K562 (cell line): ENCODE results near the gene CIAO3. TPM values are rescaled to one million over a fixed set of nuclear protein-coding genes. Genes with fewer than 3 reads are reported as not detected.
A peak's percentile ranks its signal among the peaks of the same experiment; 100 is the strongest.

Experiments
- BDP1 ChIP-seq: IDR thresholded peaks from 3 replicates; pipeline ENCODE4 v1.6.1; 2011; ENCODE audit not compliant: insufficient read length, insufficient read depth
- BMI1 ChIP-seq: fragments of 150-350 bp; IDR thresholded peaks from 2 replicates; pipeline ENCODE4 v1.6.1; 2014; ENCODE audit warnings: low read length
- CREB1 ChIP-seq, 2 experiments: sonication (generic) in 1 of 2; formaldehyde crosslinking in 1 of 2; IDR thresholded peaks; 2 replicates each; pipeline versions ENCODE4 v1.6.1 to v1.8.0; 2012 to 2022; ENCODE audit warnings: inconsistent platforms in 1 of 2, mild to moderate bottlenecking in 1 of 2, missing genetic modification reagents in 1 of 2, moderate library complexity in 1 of 2
- E2F3 ChIP-seq: fragments of 250-450 bp; sonication (Bioruptor Pico); IDR thresholded peaks from 2 replicates; pipeline ENCODE4 v1.4.0; 2020; ENCODE audit warnings: mild to moderate bottlenecking
- ETS1 ChIP-seq: conservative IDR thresholded peaks from 2 replicates; pipeline ENCODE4 v1.6.1; 2011; ENCODE audit warnings: low read depth, mild to moderate bottlenecking, low read length; ENCODE audit not compliant: control insufficient read depth
- FOXM1 ChIP-seq, 2 experiments: fragments of 450-650 bp in 1 of 2; sonication (generic) in 1 of 2; formaldehyde crosslinking in 1 of 2; IDR thresholded peaks; 2 replicates each; pipeline versions ENCODE4 v1.6.1 to v1.9.0; 2017 to 2022; ENCODE audit warnings: low read depth in 2 of 2, mild to moderate bottlenecking in 2 of 2, missing genetic modification reagents in 1 of 2, moderate library complexity in 1 of 2
- KLF13 ChIP-seq: fragments of 450-650 bp; IDR thresholded peaks from 2 replicates; pipeline ENCODE4 v1.6.1; 2016; ENCODE audit warnings: missing genetic modification characterization, low read depth, mild to moderate bottlenecking, missing compliant biosample characterization, moderate library complexity, borderline replicate concordance
- MEIS2 ChIP-seq: fragments of 450-650 bp; IDR thresholded peaks from 2 replicates; pipeline ENCODE4 v1.6.1; 2014; ENCODE audit warnings: mild to moderate bottlenecking; ENCODE audit not compliant: partially characterized antibody
- NR2C1 ChIP-seq, 2 experiments: fragments of 450-650 bp; IDR thresholded peaks; 2 replicates each; pipeline ENCODE4 v1.6.1; 2017; ENCODE audit warnings: mild to moderate bottlenecking in 2 of 2, antibody characterized with exemption in 1 of 2, inconsistent platforms in 1 of 2, missing compliant biosample characterization in 1 of 2, missing genetic modification characterization in 1 of 2
- NR2C2 ChIP-seq, 2 experiments: fragments of 200-800 bp in 1 of 2; sonication (Bioruptor generic) in 1 of 2; sonication (generic) in 1 of 2; formaldehyde crosslinking in 1 of 2; IDR thresholded peaks; 2 replicates each; pipeline versions ENCODE4 v1.6.1 to v1.8.0; 2016 to 2022; ENCODE audit warnings: mild to moderate bottlenecking in 1 of 2, missing compliant biosample characterization in 1 of 2, missing genetic modification characterization in 1 of 2, missing genetic modification reagents in 1 of 2
- TAF7 ChIP-seq: fragments of 450-650 bp; IDR thresholded peaks from 2 replicates; pipeline ENCODE4 v1.6.1; 2016; ENCODE audit warnings: missing genetic modification characterization, missing compliant biosample characterization
- ZNF583 ChIP-seq: fragments of 250-450 bp; sonication (Bioruptor Pico); IDR thresholded peaks from 2 replicates; pipeline ENCODE4 v1.4.0; 2020
- polyA plus RNA-seq, 8 experiments: library from polyadenylated mRNA; depleted of rRNA in 4 of 8; stranded (reverse) in 5 of 8; unstranded in 3 of 8; fragments of >200 nt; fragmentation: Nextera tagmentation in 2 of 8; fragmentation: Illumina TruSeq in 1 of 8; extraction: Ambion mirVana in 2 of 8; extraction: Trizol in 1 of 8; gene quantifications; 2 replicates each; pipeline versions ENCODE4 v1.2.1 to v1.2.3, GENCODE V29; 2011 to 2014; ENCODE audit warnings: inconsistent platforms in 1 of 8, missing spikeins in 1 of 8
- total RNA-seq, 7 experiments: library from RNA; depleted of rRNA in 6 of 7; stranded (reverse); fragments of >200 nt in 6 of 7; fragmentation: Illumina TruSeq in 2 of 7; extraction: Trizol in 2 of 7; gene quantifications; 2 replicates each; pipeline versions ENCODE4 v1.2.1 to v1.2.3, GENCODE V29; 2011 to 2021; ENCODE audit warnings: low replicate concordance in 1 of 7
- TF ChIP-seq, protein P1 (sequence below): fragments of 250-450 bp; sonication (Bioruptor Pico); IDR thresholded peaks from 2 replicates; pipeline ENCODE4 v1.4.0; 2020; ENCODE audit warnings: mild to moderate bottlenecking, moderate library complexity

The CIAO3 gene
- total and polyA plus RNA-seq, 9 of the 15 experiments (the other 6 are each of a cell fraction or from before 2014, with no cell fraction given), result 2.2 to 35.6 (median 18.7) TPM

DNA sequence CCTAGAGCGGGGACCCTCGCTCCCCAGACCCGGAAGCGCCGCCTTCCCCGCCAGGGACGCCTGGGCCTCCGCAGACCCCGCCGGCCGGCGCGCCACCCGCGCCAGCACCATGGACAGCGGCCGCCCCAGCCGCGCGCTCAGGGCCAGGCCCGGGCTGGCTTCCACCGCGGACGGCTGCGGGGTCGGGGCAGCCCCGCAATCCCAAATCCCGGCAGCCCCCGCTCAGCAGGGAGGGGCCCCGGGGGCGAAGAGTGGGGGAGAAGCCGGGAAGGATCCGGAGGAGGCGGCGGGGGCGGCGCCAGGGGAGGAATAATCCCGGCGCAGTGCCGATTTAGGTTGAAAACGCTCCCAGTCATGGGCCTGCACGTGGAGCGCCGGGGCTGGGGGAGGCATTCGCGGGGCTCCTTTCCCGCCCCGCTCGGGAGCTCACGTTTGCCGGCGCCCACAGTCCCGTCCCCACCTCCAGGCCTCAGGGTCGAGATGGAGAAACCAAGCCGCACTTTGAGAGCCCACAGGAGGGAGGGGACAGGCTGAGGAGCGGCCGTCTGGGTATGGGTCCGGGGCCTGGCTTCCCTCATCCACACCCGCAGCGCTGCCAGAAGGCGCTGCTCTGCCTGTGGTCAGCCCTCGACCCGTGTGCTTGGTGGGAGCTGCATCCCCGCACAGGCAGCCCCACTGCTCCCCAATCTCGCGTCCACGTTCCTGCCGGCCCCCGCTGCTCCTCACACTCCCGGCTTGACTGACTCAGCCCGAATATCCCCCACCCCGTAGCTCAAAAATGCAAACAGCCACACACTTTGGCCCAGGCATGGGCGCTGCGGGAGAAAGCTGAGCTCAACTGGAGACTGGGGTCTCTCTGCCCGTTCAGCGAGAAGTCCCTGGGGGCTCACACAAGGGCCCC lies 39.9 kb downstream of the CIAO3 start (continued):
- TF ChIP-seq FOXM1 (IDR thresholded peaks at IDR 0.05; ENCODE audit: low read depth) (no peak), FOXM1 (CRISPR knock-in tag; IDR thresholded peaks at IDR 0.05; ENCODE audit: low read depth) (no peak), TAF7 (tag) (no peak), CREB1 (IDR thresholded peaks at IDR 0.05) (no peak; the same call in 1 of the 2 replicates), CREB1 (CRISPR knock-in tag; IDR thresholded peaks at IDR 0.05) (0 out of 2 replicates have a peak, but pooled peaks have one; percentile 21), BMI1 (no peak), NR2C1 (IDR thresholded peaks at IDR 0.05) (no peak), NR2C1 (tag; IDR thresholded peaks at IDR 0.05) (no peak), ETS1 (peak; percentile 58; the same call in 1 of the 2 replicates), BDP1 (no peak), ZNF583 (no peak), MEIS2 (no peak), KLF13 (tag) (no peak), NR2C2 (CRISPR knock-in tag; IDR thresholded peaks at IDR 0.05) (peak; percentile 77; the same call in 1 of the 2 replicates), NR2C2 (tag; IDR thresholded peaks at IDR 0.05) (no peak), E2F3 (CRISPR knock-in tag) (no peak)
- TF ChIP-seq, protein P1, sequence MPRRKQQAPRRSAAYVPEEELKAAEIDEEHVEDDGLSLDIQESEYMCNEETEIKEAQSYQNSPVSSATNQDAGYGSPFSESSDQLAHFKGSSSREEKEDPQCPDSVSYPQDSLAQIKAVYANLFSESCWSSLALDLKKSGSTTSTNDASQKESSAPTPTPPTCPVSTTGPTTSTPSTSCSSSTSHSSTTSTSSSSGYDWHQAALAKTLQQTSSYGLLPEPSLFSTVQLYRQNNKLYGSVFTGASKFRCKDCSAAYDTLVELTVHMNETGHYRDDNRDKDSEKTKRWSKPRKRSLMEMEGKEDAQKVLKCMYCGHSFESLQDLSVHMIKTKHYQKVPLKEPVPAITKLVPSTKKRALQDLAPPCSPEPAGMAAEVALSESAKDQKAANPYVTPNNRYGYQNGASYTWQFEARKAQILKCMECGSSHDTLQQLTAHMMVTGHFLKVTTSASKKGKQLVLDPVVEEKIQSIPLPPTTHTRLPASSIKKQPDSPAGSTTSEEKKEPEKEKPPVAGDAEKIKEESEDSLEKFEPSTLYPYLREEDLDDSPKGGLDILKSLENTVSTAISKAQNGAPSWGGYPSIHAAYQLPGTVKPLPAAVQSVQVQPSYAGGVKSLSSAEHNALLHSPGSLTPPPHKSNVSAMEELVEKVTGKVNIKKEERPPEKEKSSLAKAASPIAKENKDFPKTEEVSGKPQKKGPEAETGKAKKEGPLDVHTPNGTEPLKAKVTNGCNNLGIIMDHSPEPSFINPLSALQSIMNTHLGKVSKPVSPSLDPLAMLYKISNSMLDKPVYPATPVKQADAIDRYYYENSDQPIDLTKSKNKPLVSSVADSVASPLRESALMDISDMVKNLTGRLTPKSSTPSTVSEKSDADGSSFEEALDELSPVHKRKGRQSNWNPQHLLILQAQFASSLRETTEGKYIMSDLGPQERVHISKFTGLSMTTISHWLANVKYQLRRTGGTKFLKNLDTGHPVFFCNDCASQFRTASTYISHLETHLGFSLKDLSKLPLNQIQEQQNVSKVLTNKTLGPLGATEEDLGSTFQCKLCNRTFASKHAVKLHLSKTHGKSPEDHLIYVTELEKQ, result no peak
